ENCODE measurements around the gene ZDHHC18.
A peak's percentile ranks its signal among the peaks of the same experiment; 100 is the strongest.
"Not testable (repeated sequence)": the region's sequence is repeated elsewhere in the genome, so short reads cannot be mapped to it uniquely, and the experiment has no call there.

ZDHHC18 gene

DNA sequence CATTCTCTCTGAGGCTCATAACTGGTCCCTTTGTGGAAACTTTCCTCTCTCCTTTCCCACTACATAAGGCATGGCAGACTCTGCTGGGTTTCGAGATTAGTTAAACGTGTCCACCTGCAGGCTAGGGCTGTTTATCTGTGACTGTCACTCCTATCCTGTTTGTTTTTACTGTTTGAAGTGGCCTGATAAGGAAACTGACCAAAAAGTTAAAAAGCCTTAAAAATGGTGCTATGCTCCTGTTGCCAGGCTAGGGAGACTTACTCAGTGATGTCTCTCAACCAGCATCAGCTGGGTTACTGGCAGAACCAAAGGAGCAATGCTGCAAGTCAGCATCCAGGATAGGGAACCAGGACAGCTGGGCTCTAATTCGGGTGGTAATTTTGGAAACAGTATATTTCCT, 34.9 kb upstream of the ZDHHC18 start:
- no peak for DNase-seq

DNA sequence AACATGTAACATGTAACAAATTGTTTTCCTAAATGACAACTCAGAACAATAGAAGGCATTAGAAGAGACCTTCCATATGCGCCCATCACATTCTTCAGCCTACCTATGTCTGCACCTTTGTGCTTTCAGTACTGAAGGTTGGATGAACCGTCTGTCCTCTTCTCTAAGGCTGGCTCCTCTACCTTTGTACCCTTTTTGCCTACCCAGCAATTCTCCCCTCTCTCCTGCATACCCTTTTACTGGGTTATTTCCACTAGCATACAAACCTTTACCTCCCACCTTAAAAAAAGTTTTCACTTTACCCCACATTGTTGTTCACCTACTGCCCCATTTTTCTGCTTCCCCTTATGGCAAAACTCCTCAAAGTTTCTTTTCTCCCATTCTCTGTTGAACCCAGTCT, 33.6 kb upstream of the ZDHHC18 start:
- DNase-seq = no peak

DNA sequence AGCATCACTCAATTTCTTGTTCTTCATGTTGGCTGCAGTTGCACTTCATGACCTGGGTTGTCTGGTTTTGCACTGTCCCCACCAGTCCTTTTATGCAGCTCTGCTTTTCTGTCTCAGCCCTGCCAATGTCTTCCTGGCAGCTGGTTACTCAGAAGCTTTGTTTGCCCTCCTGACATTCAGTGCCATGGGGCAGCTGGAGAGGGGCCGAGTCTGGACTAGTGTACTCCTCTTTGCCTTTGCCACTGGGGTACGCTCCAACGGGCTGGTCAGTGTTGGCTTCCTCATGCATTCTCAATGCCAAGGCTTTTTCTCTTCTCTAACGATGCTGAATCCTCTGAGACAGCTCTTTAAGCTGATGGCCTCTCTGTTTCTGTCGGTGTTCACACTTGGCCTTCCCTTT, 32.1 kb upstream of the ZDHHC18 start:
- DNase-seq = no peak

DNA sequence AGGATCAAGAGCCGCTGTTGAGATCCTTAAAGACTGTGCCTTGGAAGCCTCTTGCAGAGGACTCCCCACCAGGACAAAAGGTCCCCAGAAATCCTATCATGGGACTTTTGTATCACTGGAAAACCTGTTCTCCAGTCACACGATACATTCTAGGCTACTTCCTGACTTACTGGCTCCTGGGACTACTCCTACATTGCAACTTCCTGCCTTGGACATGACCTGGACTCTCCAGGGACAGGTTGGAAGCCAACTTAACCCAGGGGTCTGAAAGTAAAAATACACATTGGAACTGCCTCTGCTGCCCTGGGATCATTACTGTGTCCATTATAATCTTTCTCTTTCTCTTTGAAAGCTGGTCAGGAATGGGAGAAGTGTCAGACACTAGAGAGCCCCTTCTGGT, 28.9 kb upstream of the ZDHHC18 start:
- no peak for DNase-seq

DNA sequence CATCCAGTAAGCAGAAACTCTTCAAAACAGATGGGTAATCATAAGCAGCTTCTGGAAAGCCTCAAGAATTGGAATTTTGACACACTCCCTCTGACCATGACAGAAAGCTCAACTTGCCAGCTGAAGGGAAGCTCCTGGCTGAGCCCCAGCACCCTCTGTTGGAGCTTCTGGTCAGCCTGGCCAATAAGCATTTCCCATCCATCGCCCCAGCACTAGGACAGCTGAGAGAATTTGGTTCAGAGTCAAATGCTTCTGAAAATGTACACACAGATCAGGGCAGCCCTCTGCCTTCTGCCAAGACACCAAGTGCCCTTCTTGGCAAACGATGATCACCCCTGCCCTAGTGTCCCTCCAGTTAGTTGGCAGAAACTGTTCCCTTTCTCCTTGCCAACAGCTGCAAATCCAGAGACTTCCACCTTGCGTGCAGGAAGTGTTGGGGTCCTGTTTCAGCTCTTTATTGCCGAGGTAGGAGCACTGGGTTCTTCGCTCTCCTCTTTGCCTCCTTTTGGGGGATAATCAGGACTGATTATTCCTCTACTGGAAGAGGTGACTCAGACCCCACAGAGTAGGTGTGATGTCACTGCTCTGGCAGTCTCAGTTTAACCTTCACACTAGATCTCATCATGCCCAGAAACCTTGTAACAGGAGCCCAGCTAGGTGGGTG, 26.9 kb upstream of the ZDHHC18 start:
- DNase-seq = no peak

DNA sequence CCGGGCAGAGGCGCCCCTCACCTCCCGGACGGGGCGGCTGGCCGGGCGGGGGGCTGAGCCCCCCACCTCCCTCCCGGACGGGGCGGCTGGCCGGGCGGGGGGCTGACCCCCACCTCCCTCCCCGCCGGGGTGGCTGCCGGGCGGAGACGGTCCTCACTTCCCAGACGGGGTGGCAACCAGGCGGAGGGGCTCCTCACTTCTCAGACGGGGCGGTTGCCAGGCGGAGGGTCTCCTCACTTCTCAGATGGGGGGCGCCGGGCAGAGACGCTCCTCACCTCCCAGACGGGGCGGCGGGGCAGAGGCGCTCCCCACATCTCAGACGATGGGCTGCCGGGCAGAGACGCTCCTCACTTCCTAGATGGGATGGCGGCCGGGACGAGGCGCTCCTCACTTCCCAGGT, 22.6 kb upstream of the ZDHHC18 start:
- DNase-seq = not testable (repeated sequence)

DNA sequence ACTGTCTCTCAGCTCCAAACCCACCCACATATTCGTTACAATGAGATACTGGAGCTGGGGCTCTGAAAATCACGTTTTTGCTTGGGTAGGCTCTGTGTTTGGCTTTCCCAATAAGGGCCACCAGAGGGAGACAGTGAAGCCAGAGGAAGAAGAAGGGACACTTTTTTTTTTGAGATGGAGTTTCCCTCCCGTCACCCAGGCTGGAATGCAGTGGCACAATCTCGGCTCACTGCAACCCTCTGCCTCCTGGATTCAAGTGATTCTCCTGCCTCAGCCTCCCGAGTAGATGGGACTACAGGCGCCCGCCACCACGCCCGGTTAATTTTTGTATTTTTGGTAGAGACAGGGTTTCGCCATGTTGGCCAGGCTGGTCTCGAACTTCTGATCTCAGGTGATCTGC, 16.4 kb upstream of the ZDHHC18 start:
- peak; percentile 42 for DNase-seq

DNA sequence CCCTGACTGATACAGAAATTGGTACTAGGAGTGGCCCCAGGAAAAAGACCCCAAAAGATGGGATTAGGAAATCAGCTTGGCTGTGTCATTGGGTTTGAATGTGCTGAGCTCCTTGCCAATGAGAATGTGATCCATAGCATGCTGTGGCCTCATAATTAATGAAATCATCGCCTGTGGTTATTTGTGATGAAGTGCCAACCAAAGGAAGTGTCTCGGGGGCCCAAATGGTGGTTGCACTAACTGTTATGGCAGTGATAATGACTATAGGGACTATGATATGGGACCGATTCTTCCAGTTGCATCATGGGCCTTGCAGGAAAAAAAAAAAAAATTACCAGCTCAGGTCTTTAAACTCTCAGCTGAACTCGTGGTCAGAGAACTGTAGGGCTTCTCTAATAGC, 15.4 kb upstream of the ZDHHC18 start:
- DNase-seq = no peak

DNA sequence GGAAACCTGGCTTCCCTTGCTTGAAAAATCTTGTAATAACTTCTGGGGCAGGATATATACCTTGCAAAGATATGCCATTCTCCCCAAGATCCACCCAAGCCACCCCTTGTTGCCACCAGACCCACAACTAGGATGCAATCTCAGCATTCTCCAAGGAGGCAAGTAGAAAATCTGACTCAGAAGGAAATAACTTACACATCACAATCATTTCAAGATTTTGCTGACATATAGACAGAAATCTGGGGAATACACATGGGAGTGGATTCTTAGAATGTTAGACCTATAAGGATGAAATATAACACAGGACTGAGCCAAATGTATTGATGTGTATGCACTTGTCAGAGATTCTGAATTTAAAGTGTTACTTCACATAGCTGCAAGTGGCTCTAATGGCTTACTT, 14.8 kb upstream of the ZDHHC18 start:
- no peak for DNase-seq

DNA sequence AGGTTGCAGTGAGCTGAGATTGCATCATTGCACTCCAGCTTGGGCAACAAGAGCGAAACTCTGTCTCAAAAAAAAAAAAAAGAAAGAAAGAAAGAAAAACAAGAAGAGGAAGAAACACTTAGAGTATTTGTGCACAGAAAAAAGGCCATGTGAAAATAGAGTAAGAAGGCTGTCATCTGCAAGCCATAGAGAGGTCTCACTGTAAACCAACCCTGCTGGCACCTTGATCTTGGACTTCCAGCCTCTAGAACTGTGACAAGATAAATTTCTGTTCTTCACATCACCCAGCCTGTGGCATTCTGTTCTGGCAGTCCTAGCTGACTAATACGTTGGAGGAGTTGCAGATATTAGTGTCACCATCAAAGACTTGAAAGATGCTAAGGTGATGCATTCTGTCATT, 12.1 kb upstream of the ZDHHC18 start:
- DNase-seq = no peak

DNA sequence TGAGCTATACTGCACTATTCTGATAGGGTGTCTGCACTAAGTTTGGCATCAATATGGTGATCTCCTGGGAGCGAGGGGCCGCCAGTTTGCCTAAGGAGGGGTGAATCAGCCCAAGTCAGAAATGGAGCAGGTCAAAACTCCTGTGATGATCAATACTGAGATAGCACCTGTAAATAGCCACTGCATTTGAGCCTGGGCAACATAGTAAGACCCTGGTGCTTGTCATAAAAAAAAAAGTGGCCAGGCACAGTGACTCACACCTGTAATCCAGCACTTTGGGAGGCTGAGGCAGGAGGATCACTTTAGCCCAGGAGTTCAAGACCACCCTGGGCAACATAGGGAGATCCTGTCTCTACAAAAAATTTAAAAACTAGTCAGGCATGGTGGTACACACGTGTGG, 11.6 kb upstream of the ZDHHC18 start:
- DNase-seq = no peak

DNA sequence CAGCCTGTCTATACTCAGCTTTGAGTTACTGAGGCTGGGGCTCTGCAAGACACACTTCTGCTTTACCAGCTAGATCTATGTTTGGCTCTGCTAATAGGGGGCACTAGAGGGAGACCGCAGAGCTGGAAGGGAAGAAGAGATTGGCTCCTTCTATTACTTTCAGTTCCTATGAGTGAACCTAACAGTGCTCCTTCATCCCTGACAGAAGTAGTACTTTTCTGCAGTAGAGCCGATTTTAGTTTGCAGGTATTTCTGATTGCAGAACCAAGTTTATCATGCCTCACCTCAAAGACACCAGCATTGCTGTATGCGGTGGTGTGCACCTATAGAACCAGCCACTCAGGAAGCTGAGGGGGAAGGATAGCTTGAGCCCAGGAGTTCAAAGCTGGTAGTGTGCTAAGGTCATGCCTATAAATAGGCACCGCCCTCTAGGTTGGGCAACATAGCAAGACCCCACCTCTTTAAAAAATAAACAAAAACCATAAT, 5.7 kb upstream of the ZDHHC18 start:
- no peak for DNase-seq

DNA sequence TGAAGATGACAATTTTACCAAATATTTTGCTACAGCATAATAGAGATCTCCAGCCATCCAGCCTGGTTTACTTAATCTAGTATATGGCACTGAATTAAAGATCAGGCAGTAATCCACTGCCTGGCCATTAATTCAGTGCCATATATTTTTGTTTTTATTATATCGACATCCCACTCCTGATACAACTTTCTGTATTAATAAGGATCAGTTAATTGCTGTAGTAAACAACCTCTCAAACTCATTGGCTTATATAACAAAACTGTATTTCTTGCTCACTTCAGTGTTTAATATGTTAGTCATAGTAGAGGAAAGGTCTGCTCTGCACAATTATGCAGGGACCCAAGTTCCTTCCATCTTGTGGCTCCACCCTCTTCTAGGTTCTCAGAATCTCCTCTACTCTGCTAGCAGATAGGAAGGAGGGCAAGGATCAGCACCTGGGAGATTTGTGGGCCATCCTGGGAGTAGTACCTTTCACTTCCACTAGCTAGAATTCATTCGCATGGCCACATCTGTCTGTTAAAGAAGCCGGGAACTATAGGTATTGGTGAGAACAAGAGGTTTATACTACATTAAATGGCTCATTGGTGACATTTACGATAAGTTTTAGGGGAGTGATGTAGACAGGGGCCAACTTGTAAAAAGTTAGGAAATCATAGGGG, 3.6 kb upstream of the ZDHHC18 start:
- DNase-seq = no peak

DNA sequence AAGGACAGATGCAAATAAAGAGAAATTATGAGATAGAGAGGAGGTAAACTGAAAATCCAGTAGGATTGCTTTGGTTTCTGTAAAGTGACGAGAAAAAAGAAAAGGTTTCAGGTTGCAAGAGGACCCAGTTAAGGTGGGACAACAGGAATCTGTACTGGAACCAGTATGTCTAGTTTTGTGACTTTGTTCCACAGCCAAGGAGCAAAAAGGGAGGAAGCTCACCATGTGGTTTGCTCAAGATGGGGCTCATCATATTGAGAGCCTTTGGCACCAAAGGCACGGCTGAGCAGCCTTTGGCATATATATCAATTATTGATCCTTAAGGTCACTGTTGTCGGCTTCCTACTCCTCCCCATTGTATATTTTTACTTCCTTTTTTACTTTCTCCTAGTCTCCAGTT, 1.8 kb upstream of the ZDHHC18 start:
- no peak for DNase-seq

DNA sequence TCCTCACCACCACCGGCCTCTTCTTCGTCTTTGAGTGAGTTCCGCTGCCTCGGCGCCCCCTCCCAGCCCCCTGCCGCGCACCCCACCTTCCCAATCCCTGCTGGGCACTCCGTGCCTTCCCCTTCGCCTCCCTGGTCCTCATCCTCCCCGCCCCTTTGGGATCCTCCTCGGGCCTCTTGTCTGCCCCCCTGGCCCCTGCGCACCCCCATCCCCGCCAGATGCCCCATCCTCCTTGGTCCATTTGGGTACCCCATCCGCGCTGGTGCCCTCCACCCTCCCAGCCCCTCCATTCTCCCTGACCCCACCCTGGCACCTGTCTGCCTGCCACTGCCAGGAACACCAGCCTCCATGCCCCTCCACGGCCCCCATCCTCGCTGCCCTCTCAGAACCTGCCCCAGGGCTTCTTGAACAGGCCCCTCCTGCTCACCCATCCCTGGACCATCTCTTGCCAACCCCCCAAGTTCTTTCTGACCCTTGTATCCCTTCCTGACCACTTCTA, 667 bp downstream of the ZDHHC18 start:
- no peak for DNase-seq

DNA sequence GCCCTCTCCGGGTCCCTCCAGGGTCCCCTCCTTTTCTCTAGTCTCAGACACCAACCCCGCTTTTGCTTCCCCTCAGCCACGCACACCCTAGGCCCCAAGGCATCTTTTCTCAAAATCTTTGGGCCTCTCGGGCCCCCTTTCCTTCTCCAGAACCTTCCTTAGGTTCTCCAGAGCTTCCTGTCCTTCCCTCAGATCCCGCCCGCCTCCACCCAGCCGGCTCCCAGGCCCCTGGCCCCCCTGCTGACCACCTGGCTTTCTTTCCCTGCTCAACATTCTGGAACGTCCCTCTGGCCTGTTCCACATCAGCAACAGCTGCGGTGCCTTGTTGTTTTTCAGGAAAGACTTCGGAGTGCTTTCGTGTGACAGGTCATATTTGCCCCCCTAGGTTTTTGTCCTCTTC, 1.2 kb downstream of the ZDHHC18 start:
- DNase-seq = no peak

DNA sequence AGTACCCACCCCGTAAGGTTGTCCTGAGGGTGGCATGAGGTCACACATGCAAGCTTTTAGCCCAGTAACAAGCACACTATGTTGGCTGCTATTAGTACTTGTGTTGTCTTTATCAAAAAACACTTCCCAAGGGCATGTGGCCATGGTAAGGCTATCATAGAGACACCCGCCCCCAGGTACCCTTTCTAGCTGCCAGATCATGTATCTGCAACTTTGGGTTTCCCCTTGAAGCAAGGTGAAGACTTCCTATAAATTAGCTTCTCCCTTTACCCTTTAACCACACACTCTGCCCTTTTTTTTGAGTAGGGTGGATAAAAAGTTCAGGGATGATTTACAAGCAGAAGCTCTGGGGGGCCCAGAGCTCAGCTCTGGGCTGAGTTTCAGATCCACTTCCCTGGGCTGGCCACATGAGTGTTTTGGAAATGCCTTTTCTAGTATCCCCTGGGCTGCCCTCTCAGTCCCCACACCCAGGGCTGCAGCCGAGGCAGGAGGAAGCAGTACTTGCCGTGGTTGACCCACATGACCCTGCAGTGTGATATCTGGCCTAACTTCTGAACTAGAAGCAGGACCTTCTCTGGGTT, 2.0 kb downstream of the ZDHHC18 start:
- no peak for DNase-seq

DNA sequence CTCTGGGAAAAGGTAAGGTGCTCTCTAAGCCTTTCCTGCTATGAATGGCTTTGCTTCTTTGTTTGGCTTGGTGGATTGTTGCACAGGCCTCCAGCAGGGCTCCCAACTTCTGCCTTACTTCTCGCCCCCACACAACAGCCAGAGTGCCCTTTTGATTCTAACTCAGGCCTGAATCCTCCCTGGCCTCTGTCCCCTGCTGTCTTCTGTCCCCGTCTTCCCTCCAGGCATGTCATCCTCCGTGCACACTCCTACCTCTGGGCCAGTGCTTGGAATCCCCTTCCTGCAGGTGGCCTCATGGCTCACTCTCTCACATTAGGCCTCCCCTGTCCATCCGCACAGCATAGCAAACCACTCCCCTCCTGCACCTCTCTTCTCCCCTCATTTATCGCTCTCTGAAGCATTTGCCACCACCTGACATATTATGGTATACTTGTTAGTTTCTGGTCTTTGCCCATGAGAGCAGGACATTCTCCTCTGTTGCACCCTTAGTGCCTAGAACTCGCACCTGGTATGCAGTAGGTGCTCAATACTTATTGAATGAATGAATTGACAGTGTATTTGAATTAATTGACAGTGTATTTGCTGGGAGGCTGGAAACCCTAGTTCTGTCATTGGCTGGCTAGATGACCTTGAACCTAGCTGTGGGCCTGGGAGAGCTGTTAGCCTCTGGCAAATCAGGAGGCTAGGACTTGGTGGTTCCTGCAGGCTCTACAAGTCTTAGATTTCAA, 2.9 kb downstream of the ZDHHC18 start:
- DNase-seq = no peak

DNA sequence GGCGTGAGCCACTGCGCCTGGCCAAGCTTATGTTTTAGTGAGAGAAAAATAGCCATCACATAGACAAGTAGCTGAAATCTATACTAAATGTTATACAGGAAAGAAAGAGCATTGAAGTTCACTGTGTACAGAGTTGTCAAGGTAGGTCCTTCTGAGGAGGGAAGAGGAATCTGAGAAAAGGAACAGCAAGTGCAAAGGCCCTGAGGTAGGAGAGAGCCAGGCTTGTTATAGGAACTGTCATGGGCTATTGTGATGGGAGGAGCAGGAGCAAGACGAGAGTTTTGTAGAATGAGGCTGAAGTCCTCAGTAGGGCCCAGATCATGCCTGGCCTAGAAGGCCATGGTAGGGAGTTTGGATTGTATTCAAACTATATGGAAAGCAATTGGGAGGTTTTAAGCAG, 4.6 kb downstream of the ZDHHC18 start:
- DNase-seq = no peak

DNA sequence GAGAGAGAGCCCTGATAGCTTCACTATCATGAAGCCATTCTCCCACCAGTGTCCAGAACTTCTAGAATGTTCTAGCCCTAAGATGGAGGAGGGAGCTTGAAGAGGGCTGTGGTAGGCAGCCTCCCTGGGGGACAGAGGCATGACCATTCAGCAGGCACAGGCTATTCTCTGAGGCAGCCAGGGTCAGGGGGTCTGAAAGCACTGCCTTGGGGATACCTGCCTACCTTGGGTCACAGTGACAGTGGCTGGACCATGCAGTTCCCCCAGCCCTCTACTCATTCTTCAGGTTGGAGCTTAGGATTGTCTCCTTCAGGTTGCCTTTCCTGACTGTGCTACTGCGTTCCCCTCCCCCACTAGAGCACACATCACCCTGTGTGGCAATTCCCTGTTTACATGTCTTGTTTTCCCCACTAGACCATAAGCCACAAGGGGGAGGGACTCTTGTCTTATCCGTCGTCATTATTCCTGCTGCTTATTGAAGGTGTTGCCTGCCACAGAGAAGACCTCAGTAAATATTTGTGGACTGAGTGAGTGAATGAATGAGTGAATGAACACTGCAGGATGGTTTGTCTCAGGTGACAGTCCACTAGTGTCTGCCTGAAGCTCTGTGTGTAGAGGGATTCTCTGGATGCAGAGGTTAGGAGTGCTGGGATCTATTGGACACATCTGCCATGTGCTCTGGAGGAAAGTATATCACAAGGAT, 5.2 kb downstream of the ZDHHC18 start:
- peak; percentile 42 for DNase-seq

DNA sequence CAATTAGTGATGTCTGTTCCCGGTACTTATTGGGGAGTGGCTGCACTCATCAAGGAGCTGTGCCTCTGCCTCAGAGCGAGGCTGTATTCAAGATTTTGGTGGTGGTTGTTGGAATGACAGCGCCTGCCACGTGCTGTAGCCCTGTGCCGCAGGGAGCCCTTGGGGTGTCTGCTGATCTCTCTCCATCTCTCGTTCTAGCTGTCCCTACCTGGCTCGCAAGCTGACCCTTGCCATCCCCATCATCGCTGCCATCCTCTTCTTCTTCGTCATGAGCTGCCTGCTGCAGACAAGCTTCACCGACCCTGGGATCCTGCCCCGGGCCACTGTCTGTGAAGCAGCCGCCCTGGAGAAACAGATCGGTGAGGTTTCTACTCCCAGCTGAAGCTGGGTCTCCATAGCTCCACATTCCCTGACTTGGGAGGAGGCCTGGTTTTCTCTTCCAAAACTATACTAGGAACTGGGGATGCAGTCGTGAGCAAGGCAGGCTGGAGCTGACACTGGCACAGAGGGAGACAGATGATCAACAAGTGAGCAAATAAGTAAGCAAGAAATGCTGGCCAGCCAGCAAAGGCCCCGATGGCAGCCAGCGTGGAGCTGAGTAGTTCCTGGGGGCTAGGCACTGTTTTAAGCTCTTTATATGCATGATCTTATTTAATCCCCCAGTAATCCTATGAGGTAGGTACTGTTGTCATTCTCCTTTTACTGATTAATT, 5.9 kb downstream of the ZDHHC18 start:
- DNase-seq = no peak

Data from DMS153 (cell line).